Measurements from ENCODE around the gene FARP1. TPM values are rescaled to one million over a fixed set of nuclear protein-coding genes. Genes with fewer than 3 reads are reported as not detected.

FARP1 gene
- polyA plus RNA-seq, 2 of the 4 experiments (the other 2 are of a cell fraction), result 9.4 to 13.0 TPM

DNA sequence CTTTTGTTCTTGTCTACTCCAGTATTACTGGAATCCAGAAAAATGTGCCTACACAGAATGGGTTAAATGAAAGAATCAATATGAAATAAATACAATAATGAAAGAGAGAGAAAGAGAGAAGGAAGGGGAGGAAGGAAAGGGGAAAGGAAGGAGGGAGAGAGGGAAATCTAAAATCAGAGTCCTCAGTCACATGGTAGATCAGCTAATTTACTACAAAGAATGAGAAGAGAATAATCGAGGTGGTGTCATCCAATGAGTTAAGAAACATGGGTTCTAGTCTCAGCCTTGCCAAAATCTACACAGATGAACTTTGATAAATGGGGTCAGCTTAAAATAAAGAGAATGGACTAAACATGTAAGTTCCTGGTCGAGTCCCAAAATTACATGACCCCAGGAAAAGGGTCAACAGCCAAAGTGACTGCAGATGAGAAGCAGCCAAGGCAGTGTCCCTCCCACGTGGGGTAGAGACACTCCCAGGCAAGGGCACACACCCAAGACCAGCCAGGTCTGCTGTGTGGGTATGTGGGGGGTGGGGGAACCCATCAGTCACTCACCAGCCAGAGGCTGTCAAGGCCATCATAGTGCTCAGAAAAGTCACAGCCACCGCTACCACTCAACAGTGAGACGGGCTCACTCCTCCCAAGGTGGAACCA, 330.4 kb downstream of the FARP1 start (continued):
- TF ChIP-seq NR3C1 (IDR thresholded peaks at IDR 0.05) (no peak), KDM5A (IDR thresholded peaks at IDR 0.05) (no peak), NFE2L2 (conservative IDR thresholded peaks at IDR 0.05; ENCODE audit: low read length) (no peak), ZC3H11A (IDR thresholded peaks at IDR 0.05) (no peak), CEBPB (IDR thresholded peaks at IDR 0.05) (no peak)
- TF ChIP-seq, protein P1, sequence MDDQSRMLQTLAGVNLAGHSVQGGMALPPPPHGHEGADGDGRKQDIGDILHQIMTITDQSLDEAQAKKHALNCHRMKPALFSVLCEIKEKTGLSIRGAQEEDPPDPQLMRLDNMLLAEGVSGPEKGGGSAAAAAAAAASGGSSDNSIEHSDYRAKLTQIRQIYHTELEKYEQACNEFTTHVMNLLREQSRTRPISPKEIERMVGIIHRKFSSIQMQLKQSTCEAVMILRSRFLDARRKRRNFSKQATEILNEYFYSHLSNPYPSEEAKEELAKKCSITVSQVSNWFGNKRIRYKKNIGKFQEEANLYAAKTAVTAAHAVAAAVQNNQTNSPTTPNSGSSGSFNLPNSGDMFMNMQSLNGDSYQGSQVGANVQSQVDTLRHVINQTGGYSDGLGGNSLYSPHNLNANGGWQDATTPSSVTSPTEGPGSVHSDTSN (IDR thresholded peaks at IDR 0.05), result no peak

DNA sequence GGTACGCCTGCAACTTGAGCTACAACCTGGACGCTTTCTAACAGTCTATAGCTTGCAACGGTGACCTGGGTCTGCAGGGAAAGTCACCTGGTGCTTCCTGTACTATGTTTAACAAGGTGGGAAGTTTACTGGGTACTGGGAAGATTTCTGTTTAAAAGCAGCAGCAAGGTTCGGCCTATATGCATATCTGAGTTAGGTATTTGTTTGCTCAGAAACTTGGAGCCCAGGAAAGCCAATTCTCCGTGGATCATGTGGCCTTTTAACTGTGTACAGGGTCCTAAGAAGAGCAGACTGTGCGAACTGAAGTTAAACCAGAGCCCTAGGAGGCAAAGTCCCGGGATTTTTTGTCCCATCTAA, 330.9 kb downstream of the FARP1 start:
- FAIRE-seq (no peak), ATAC-seq (no peak)

More for the DNA sequence above, 330.9 kb downstream of the FARP1 start:
- Histone ChIP-seq H3K9me3 (no peaks in the 10 kb centered on the region), H3K27ac (no peak overlapping the region; a peak in 1 of 6 replicates), H3K4me2 (no peak overlapping the region), H3K4me3 (no peak overlapping the region), H3K4me1 (peaks cover 10% of the 10 kb centered on the region; the same call in 2 of the 3 replicates)
- TF ChIP-seq, protein P2, sequence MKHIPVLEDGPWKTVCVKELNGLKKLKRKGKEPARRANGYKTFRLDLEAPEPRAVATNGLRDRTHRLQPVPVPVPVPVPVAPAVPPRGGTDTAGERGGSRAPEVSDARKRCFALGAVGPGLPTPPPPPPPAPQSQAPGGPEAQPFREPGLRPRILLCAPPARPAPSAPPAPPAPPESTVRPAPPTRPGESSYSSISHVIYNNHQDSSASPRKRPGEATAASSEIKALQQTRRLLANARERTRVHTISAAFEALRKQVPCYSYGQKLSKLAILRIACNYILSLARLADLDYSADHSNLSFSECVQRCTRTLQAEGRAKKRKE (CRISPR knock-in tag; IDR thresholded peaks at IDR 0.05; ENCODE audit: low read depth), result no peak
- TF ChIP-seq JUNB (IDR thresholded peaks at IDR 0.05) (no peak), ZC3H11A (IDR thresholded peaks at IDR 0.05) (no peak), RARB (CRISPR knock-in tag; IDR thresholded peaks at IDR 0.05) (no peak), TP53 (CRISPR knock-in tag; IDR thresholded peaks at IDR 0.05) (no peak), NFE2L2 (conservative IDR thresholded peaks at IDR 0.05; ENCODE audit: low read length) (no peak), REST (IDR thresholded peaks at IDR 0.05) (no peak), CBX2 (IDR thresholded peaks at IDR 0.05; ENCODE audit: borderline replicate concordance, low read depth) (no peak), PHF8 (IDR thresholded peaks at IDR 0.05; ENCODE audit: borderline replicate concordance, low read depth) (no peak), HOXB5 (CRISPR knock-in tag; IDR thresholded peaks at IDR 0.05) (no peak), EP300 (IDR thresholded peaks at IDR 0.05) (no peak), MAX (IDR thresholded peaks at IDR 0.05) (no peak)
- TF ChIP-seq, protein P3, sequence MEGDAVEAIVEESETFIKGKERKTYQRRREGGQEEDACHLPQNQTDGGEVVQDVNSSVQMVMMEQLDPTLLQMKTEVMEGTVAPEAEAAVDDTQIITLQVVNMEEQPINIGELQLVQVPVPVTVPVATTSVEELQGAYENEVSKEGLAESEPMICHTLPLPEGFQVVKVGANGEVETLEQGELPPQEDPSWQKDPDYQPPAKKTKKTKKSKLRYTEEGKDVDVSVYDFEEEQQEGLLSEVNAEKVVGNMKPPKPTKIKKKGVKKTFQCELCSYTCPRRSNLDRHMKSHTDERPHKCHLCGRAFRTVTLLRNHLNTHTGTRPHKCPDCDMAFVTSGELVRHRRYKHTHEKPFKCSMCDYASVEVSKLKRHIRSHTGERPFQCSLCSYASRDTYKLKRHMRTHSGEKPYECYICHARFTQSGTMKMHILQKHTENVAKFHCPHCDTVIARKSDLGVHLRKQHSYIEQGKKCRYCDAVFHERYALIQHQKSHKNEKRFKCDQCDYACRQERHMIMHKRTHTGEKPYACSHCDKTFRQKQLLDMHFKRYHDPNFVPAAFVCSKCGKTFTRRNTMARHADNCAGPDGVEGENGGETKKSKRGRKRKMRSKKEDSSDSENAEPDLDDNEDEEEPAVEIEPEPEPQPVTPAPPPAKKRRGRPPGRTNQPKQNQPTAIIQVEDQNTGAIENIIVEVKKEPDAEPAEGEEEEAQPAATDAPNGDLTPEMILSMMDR (IDR thresholded peaks at IDR 0.05), result no peak
- CTCF ChIA-PET, result interaction anchor here (1.8 kb wide), 1 partner anchor 28 kb away, joined by 6 read pairs; no protein-coding TSS in a partner anchor
- POLR2A ChIA-PET, result no interaction called here
- DNase-seq (ENCODE audit: low read depth in 1 of 2, low spot score in 1 of 2), result no peak
- WGBS (ENCODE audit: missing lambda C conversion rate), result 84% methylated on average over 6 of the region's 7 CpGs

All from A549 (cell line).